Nephron (organoid): ENCODE data around the gene SERINC5.

ENCODE experiments used
- H3K27ac Mint-ChIP-seq, 3 experiments: 2 replicates each; pipeline ENCODE4 v1.8.0; 2020; ENCODE audit warnings: mixed read lengths in 3 of 3, mild to moderate bottlenecking in 2 of 3, moderate library complexity in 1 of 3
- H3K27me3 Mint-ChIP-seq: 2 replicates; pipeline ENCODE4 v1.8.0; 2021; ENCODE audit warnings: low read depth, mild to moderate bottlenecking, moderate library complexity, mixed read lengths
- H3K36me3 Mint-ChIP-seq: 2 replicates; pipeline ENCODE4 v1.8.0; 2020; ENCODE audit warnings: low read depth, mixed read lengths
- H3K4me1 Mint-ChIP-seq: 2 replicates; pipeline ENCODE4 v1.8.0; 2020; ENCODE audit warnings: mixed read lengths
- H3K4me3 Mint-ChIP-seq, 3 experiments: 2 replicates each; pipeline ENCODE4 v1.8.0; 2020; ENCODE audit warnings: mild to moderate bottlenecking in 3 of 3, mixed read lengths in 3 of 3, moderate library complexity in 2 of 3
- H3K9me3 Mint-ChIP-seq: 2 replicates; pipeline ENCODE4 v1.8.0; 2020; ENCODE audit warnings: mixed read lengths
- CTCF ChIP-seq, 3 experiments: fragments of 200-600 bp; sonication (generic); IDR thresholded peaks; one replicate each; pipeline ENCODE4 v1.5.0; 2021; ENCODE audit warnings: antibody characterized with exemption in 3 of 3; ENCODE audit not compliant: unreplicated experiment in 3 of 3

Gene SERINC5

DNA sequence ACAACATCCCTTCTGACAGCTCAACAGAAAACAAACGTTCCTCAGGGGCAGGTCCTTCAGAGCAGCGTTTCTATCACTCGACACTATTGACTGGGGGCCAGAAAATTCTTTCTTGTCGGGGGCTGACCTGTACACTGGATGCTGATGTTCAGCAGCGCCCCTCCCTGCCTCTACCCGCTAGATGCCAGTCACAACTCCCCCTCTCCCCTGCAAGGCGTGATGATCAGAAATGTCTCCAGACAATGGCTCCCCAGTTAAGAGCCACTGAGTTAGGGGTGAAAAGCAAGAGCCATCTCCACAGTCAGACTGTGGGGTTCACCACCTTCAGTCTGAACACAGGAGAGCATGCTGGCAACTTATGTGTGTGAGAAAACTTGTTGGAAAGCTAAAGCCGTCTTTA, 39.8 kb downstream of the SERINC5 start:
- Mint-ChIP-seq H3K9me3 (no peaks in the 10 kb centered on the region), H3K36me3 (peaks cover 6% of the 10 kb centered on the region), H3K4me3 (no peak overlapping the region), H3K4me1 (peaks cover 28% of the 10 kb centered on the region), H3K27me3 (no peaks in the 10 kb centered on the region), H3K27ac (no peak overlapping the region)
- no peak for TF ChIP-seq CTCF (IDR thresholded peaks at IDR 0.05; ENCODE audit: unreplicated experiment in 3 of 3)

- Mint-ChIP-seq H3K9me3 (no peaks in the 10 kb centered on the region), H3K27ac (peak overlapping the region in 2 of 3 experiments; percentile 7 to 37), H3K36me3 (peaks cover 6% of the 10 kb centered on the region), H3K4me1 (peaks cover 22% of the 10 kb centered on the region), H3K4me3 (no peak overlapping the region), H3K27me3 (no peaks in the 10 kb centered on the region)
- no peak for TF ChIP-seq CTCF (IDR thresholded peaks at IDR 0.05; ENCODE audit: unreplicated experiment in 3 of 3)
Measured at GRCh38 chr5:80215523-80215922, 40.3 kb downstream of the SERINC5 start.

- TF ChIP-seq CTCF (IDR thresholded peaks at IDR 0.05; ENCODE audit: unreplicated experiment in 3 of 3), result no peak
- Mint-ChIP-seq H3K36me3 (peaks cover 6% of the 10 kb centered on the region), H3K4me1 (peaks cover 15% of the 10 kb centered on the region), H3K9me3 (no peaks in the 10 kb centered on the region), H3K4me3 (no peak overlapping the region), H3K27me3 (no peaks in the 10 kb centered on the region), H3K27ac (peak overlapping the region in 1 of 3 experiments; percentile 18)
Measured at GRCh38 chr5:80213466-80213865, 42.4 kb downstream of the SERINC5 start.

GRCh38 chr5:80212171-80212667, 43.6 kb downstream of the SERINC5 start:
- Mint-ChIP-seq H3K9me3 (no peaks in the 10 kb centered on the region), H3K27me3 (no peaks in the 10 kb centered on the region), H3K4me3 (no peak overlapping the region), H3K4me1 (peaks cover 13% of the 10 kb centered on the region), H3K27ac (peak overlapping the region in 1 of 3 experiments; percentile 32), H3K36me3 (peaks cover 6% of the 10 kb centered on the region)
- TF ChIP-seq CTCF (IDR thresholded peaks at IDR 0.05; ENCODE audit: unreplicated experiment in 3 of 3), result no peak

DNA sequence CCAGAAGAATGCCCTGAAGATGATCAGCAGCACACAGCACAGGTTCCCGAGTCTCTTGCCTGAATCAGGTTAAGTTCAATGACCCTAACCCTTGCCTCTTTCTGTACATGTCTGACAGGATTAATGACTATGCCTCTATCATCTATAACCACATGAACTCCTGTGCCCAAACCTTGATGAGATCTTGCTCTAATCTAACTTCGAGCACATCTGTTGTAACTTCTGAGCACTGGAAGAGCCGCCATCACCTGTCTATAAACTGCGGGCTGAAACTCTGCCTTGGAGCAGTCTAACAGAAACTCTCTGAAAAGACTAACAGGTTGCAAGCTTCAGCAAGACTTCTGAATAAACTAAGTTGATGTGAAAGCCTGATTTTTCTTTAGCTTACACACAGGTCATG, 44.5 kb downstream of the SERINC5 start:
- TF ChIP-seq CTCF (IDR thresholded peaks at IDR 0.05; ENCODE audit: unreplicated experiment in 3 of 3), result no peak
- Mint-ChIP-seq H3K27ac (peak overlapping the region in 2 of 3 experiments; percentile 34 to 46), H3K36me3 (peaks cover 6% of the 10 kb centered on the region), H3K4me3 (no peak overlapping the region), H3K27me3 (no peaks in the 10 kb centered on the region), H3K9me3 (no peaks in the 10 kb centered on the region), H3K4me1 (peaks cover 16% of the 10 kb centered on the region)

DNA sequence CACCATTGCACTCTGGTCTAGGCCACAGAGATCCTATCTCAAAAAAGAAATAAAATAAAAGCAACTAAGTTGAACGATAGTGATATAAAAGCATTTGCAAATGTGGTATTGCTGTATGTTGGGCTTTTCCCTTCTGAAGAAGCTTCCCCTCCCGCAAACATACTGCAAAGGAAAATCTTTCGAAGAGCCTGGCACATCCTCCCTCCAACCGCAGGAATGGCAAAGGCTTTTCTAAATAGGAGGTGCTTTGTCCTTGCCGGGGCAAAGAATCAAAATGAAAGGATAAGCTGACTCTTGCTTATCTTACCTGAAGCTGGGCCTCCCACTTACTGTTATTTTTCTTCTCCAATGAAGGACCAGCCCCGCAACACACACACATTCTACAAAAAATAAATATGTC, 45.8 kb downstream of the SERINC5 start:
- no peak for TF ChIP-seq CTCF (IDR thresholded peaks at IDR 0.05; ENCODE audit: unreplicated experiment in 3 of 3)
- H3K9me3 Mint-ChIP-seq, result no peaks in the 10 kb centered on the region
- peak overlapping the region; percentile 29 to 84 (median 73) for H3K27ac Mint-ChIP-seq
- no peaks in the 10 kb centered on the region for H3K27me3 Mint-ChIP-seq
- peaks cover 21% of the 10 kb centered on the region for H3K4me1 Mint-ChIP-seq
- H3K36me3 Mint-ChIP-seq, result peaks cover under 1% of the 10 kb centered on the region
- H3K4me3 Mint-ChIP-seq, result no peak overlapping the region
